Measurements from ENCODE around the gene EPAS1. TPM values are rescaled to one million over a fixed set of nuclear protein-coding genes. Genes with fewer than 3 reads are reported as not detected.

Gene EPAS1
- total RNA-seq, 2 donors from 2014 or later, result 58.4 to 162 TPM

GRCh38 chr2:46420945-46421344 is 123.7 kb downstream of the EPAS1 start:
- no peak overlapping the region for H3K4me3 ChIP-seq
- no peak for ATAC-seq
- H3K4me1 ChIP-seq, result no peaks in the 10 kb centered on the region
- H3K9me3 ChIP-seq, result peaks cover 0 to 4% (median 0%) of the 10 kb centered on the region in 3 donors
- H3K27me3 ChIP-seq, result no peaks in the 10 kb centered on the region
- DNase-seq, result no peak
- no peak overlapping the region for H3K27ac ChIP-seq
- intact Hi-C loops (cut with DNase I), result no loop called here
- TF ChIP-seq POLR2A (IDR thresholded peaks at IDR 0.05) (no peak), CTCF (IDR thresholded peaks at IDR 0.05) (no peak)
- 93 to 98% methylated on average over 2 of the region's 2 CpGs for WGBS, 2 donors
- no peaks in the 10 kb centered on the region for H3K36me3 ChIP-seq (replicated peaks in 1 of 2; ENCODE audit: insufficient read depth in 1 of 2, low read depth in 2 of 2)

GRCh38 chr2:46421361-46421760 is 124.2 kb downstream of the EPAS1 start:
- WGBS, 2 donors, result 68 to 69% methylated on average over 2 of the region's 2 CpGs
- intact Hi-C loops (cut with DNase I), result no loop called here
- ATAC-seq, result no peak

GRCh38 chr2:46422717-46423394 is 125.6 kb downstream of the EPAS1 start:
- intact Hi-C loops (cut with DNase I), result no loop called here
- H3K27ac ChIP-seq, result no peak overlapping the region
- no peaks in the 10 kb centered on the region for H3K4me1 ChIP-seq
- H3K36me3 ChIP-seq (replicated peaks in 1 of 2; ENCODE audit: insufficient read depth in 1 of 2, low read depth in 2 of 2), result no peaks in the 10 kb centered on the region
- no peak for DNase-seq
- no peak for ATAC-seq
- WGBS, 2 donors, result 82 to 91% methylated on average over 1 of the region's 1 CpG
- no peaks in the 10 kb centered on the region for H3K9me3 ChIP-seq
- H3K27me3 ChIP-seq, result no peaks in the 10 kb centered on the region
- TF ChIP-seq POLR2A (IDR thresholded peaks at IDR 0.05), result no peak
- no peak for TF ChIP-seq CTCF (IDR thresholded peaks at IDR 0.05)
- no peak overlapping the region for H3K4me3 ChIP-seq

More at GRCh38 chr2:46421361-46421760, 124.2 kb downstream of the EPAS1 start:
- H3K36me3 ChIP-seq (replicated peaks in 1 of 2; ENCODE audit: insufficient read depth in 1 of 2, low read depth in 2 of 2), result no peaks in the 10 kb centered on the region
- TF ChIP-seq CTCF (IDR thresholded peaks at IDR 0.05) (no peak), POLR2A (IDR thresholded peaks at IDR 0.05) (no peak)
- no peak overlapping the region for H3K27ac ChIP-seq
- H3K27me3 ChIP-seq, result no peaks in the 10 kb centered on the region
- DNase-seq, result no peak
- H3K4me3 ChIP-seq, result no peak overlapping the region
- peaks cover 0 to 4% (median 0%) of the 10 kb centered on the region in 3 donors for H3K9me3 ChIP-seq
- no peaks in the 10 kb centered on the region for H3K4me1 ChIP-seq

- Histone ChIP-seq H3K4me3 (no peak overlapping the region), H3K27me3 (no peaks in the 10 kb centered on the region), H3K36me3 (replicated peaks in 1 of 2; ENCODE audit: insufficient read depth in 1 of 2, low read depth in 2 of 2) (no peaks in the 10 kb centered on the region), H3K4me1 (no peaks in the 10 kb centered on the region), H3K9me3 (no peaks in the 10 kb centered on the region), H3K27ac (no peak overlapping the region)
- 76 to 90% methylated on average over 5 of the region's 5 CpGs for WGBS, 2 donors
- ATAC-seq (no peak), DNase-seq (no peak)
- intact Hi-C loops (cut with DNase I), result no loop called here
- no peak for TF ChIP-seq POLR2A (IDR thresholded peaks at IDR 0.05)
- TF ChIP-seq CTCF (IDR thresholded peaks at IDR 0.05), result no peak
Observed at GRCh38 chr2:46424937-46425336, 127.7 kb downstream of the EPAS1 start.

- DNase-seq, result no peak
- TF ChIP-seq CTCF (IDR thresholded peaks at IDR 0.05) (no peak), POLR2A (IDR thresholded peaks at IDR 0.05) (no peak)
- intact Hi-C loops (cut with DNase I), result no loop called here
- no peak for ATAC-seq
- no peaks in the 10 kb centered on the region for H3K36me3 ChIP-seq (replicated peaks in 1 of 2; ENCODE audit: insufficient read depth in 1 of 2, low read depth in 2 of 2)
- WGBS, 2 donors, result 96 to 100% methylated on average over 17 to 20 of the region's 22 CpGs
- H3K4me3 ChIP-seq, result no peak overlapping the region
- H3K4me1 ChIP-seq, result no peaks in the 10 kb centered on the region
- H3K9me3 ChIP-seq, result no peaks in the 10 kb centered on the region
- no peak overlapping the region for H3K27ac ChIP-seq
- H3K27me3 ChIP-seq, result no peaks in the 10 kb centered on the region
Observed at GRCh38 chr2:46428911-46429436, 131.8 kb downstream of the EPAS1 start.
